HG03439 (cell line): ENCODE results near the gene ZFHX3.
A peak's percentile ranks its signal among the peaks of the same experiment; 100 is the strongest.

Source experiments
- ATAC-seq: cut with Tn5 transposase; IDR thresholded peaks from one replicate; pipeline ENCODE4 v1.9.1; 2021; ENCODE audit warnings: mild to moderate bottlenecking, moderate library complexity; ENCODE audit not compliant: unreplicated experiment

The ZFHX3 gene

DNA sequence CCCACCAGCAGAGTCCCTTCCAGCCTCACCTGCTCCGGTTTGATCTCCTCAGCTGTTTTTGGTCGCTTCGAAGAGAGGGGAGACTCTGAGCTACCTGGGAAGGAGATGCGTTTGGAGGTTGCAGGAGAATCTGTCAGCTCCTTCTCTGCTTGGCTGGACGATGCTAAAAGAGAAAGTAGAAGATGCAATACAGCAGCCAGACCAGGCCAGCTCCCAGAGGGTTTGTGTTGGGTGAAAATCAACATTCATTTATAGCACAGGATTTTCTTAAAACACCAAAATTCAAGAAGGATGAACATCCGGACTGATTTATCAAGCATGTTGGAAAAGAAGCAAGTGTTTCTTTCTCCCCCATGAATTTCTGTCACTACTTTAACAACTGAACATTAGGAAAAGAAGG is 236.1 kb downstream of the ZFHX3 start:
- no peak for ATAC-seq

DNA sequence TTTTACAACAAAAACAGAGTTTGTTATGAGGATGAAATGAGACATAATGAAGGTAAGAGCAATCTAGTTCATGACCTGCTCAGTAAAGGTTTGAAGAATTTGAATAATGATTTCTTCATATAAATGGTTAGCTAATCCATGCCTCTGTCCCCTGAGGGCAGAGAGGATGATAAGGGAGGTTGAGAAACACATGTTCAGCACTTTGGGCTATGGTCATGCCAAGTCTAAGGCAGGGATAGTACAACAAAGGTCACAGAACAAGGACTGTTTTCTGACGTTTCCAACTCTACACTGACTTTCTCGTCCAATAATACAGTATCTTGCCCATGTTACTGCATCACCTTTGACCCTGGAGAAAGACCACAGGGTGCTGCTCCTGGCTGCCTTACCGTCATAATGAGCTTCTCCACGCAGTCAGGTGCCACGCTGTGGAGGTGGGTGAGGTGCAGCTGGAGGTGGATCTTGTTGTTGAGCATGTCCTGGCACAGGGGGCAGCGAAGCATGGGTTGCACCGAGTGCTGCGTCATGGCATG is 236.7 kb downstream of the ZFHX3 start:
- no peak for ATAC-seq

DNA sequence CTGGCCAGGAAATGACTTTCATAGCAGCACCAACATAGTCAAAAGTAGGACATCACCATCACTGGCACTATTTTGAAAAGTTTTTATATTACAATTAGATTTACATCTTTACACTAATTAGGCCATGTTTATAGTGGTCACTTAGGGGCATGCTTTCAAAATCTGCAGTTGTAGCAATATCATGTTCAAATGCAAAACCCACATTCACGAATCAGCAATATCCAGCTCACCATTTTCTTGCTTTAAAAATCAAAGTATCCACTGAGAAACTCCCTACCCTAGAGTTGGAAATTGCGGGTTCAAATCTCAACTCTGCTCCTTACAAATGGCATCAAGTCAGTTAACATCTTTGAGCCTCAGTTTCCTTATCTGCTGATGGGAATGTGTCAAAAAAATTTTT is 237.4 kb downstream of the ZFHX3 start:
- ATAC-seq: no peak

DNA sequence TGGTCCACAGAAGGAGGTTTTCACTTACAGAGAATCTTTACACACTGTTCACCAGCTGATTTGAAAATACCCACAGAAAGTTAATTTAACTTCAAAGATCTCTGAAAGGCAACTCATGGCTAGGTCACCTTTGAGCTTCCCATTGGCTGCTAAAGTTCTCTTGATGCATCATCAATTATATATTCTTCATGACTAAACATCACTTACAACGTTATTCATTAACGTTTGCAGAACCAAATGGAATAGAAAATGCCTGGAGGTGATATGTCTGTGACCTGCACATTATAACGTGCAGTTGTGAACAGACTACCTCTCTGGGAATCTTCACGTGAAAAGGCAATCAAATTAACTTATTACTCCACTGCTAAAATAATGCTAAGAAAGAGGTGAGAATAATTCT is 238.5 kb downstream of the ZFHX3 start:
- no peak for ATAC-seq

DNA sequence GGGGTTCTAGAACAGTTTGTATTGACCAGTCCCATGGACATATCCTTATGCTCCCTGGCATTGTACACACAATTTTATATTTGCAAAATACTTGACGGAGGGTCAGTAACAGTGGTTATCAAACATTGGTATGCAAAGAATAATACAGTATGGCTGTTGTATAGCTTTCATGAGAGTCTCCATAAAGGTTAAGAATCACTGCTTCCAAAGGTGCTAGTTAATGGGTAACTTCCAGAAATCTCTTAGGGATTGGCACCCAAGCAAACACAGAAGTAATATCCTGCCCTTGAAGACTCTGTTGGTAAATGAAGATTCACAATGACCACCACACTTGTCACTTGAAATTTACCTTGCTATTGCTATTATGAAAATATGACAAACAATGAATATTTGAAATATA is 239.2 kb downstream of the ZFHX3 start:
- no peak for ATAC-seq

DNA sequence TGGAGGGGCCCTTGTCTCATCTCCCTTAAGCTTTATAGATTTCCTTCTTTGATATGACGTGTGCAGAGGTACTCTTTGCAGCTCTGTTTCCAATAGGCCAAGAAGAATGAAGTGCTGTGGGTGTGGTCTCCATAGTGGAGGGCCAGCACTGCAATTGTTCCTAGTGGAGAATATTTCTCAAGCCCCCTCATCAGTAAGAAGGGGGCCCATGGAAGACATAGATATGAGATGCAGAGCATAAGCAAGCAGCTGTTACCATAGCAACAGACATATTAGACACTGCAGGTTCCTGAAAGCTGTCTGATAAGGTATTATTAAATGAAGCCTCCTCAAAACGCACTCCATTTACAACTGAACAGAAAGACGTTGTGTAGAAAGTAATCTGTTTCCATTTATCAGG is 240.7 kb downstream of the ZFHX3 start:
- ATAC-seq: no peak

DNA sequence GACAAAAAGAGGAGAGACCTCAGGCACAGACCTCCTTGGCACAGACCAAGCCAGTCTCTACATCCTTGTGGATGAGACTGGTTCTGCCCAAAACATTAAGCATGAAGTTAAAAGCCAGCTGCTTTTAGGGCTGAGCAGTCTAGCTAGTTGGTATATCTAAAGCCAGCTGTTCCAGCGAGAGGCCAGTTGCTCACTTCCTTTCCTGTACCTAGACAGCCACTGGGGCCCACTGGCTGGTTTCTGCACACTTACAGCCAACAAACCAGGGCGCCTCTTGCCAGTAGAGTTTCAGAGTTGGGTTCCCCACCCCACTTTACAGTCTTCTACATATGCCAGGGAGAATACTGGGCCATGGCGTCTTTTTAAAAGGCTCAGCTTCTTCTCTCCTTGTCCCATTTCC is 242.4 kb downstream of the ZFHX3 start:
- ATAC-seq: no peak

DNA sequence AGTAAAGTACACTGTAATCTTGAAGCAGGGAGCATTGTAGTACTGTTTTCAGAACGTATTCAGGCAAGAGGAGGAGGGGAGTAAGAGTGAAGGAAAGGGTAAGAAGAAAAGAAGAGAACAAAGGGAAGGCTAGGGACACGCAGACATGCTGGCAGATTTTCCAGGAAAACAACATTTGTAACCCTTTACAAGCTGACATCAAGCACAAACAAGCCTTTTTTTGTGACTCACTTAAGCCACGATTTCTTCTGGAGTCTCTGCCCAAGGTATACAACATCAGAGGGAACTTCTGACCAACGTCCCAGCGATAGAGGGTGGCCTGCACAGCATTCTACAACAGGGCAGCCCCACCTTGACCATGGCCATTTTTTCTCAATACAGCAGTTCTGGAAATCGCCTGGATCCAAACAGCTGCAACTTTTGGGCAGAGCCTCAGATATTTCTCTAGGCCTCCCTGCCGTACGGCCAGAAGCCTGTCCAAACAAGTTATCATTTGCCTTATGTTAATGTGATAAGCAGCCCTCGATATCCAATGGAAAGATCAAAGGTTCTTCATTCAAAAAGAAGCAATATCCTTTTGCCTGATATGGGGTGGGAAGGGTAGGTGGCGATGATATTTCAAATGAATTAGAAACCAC is 247.3 kb downstream of the ZFHX3 start:
- no peak for ATAC-seq

DNA sequence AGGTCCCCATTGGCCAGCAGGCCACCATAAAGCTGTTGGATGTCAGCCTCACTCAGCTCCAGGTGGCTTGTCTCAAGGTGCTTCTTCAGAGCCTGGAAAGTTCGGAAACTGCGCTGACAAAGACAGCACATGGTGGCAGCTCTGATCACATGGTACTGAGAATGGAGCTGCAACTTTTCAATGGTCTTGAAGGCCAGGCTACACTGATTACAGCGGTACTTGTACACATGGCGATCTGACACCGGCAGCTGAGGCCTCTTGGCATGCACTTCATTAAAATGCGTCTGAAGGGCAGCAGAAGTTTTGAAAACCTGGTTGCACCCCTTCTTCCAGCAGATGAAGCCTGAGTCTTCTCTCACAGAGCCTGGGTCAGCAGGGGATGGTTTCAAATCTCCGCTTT is 249.7 kb downstream of the ZFHX3 start:
- ATAC-seq: no peak

DNA sequence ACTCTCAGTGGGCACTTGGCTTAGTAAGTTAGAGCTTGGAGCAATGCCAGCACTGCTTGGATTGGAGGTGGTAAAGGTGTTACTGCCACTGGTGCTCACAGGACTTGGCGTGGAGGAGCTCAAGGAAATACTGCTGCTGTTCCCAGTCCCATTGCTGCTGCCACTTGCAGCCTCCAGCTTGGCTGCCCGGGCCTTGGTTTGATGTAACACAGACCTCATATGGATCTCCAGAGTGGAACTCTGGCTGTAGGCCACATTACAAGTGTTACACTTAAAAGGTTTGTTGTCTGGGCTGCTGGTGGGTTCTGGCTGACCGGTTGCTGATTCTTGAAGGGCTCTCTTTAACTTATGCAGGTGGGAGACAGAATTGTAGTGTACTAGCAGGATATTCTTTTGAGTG is 250.3 kb downstream of the ZFHX3 start:
- ATAC-seq: no peak

DNA sequence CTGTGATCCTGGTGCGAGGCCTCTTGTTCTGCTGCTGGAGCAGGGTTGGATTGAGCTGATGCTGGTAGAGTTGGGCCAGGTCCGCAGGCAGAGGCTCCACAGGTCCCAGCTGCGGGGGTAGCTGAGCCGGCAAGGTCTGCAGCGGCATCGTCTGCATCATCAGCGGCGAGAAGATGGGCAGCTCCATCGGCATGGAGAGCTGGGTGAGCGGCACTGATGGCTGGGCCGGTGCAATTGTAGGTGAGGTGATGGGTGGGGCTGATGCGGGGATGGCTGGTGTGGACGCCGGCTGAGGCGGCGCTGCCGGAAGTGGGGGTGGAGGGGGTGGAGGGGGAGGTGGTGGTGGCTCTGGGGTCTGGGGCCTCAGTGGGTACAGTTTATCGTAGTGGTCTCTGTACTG is 251.7 kb downstream of the ZFHX3 start:
- ATAC-seq: no peak

DNA sequence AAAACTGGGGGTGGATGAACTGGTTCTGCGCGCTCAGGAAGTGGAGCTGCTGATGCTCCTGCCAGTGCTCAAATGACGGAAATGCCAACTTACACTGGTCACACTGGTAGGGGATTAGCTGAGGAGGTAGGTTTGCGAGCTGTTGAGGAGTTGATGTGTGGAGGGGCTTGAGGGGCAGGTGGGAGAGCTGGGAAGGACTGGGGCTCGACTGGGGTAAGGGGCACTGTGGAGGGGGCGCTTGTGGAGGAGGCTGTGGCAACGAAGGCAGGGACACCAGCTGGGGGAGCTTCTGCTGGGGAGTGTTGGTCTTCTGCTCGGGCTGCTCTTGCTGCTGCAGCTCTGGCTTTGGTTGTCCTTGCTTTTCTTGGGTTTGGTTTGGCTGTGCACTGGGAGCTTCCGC is 252.9 kb downstream of the ZFHX3 start:
- no peak for ATAC-seq

DNA sequence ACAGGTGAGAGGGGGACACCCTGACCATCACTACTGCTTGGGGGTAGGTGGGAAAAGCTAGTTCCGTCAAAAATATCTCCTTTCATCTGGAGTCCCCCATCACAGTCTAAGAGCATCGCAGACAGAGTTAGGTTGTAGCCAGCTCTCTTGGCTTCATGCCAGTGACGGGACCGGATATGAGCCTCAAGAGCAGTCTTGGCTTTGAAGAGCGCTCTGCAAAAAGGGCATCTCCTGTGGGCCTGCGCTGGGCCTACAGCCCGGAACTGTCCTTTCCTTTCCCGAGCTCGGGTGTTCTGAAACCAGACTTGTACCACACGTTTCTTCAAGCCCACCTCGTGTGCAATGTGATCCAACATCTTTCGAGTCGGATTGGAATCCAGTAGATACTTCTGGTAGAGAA is 253.6 kb downstream of the ZFHX3 start:
- ATAC-seq: no peak

DNA sequence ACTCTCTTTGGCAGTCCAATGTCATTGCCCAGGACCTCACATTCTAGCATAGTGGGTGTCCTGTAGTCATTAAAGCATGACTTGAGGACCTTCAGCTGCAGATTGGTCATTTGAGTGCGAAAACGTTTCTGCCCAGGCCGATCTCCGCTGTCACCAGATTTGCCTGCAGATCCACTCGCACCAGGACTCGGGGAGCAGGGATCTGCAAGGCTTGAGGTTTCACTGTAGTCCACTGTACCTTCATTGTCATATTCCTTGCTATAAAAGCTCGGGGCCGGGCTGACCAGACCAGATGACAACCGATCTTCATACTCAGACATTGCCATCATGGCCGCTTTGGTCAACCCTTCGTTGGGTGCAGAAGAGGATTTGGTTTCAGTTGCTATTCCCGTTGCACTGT is 254.2 kb downstream of the ZFHX3 start:
- no peak for ATAC-seq

DNA sequence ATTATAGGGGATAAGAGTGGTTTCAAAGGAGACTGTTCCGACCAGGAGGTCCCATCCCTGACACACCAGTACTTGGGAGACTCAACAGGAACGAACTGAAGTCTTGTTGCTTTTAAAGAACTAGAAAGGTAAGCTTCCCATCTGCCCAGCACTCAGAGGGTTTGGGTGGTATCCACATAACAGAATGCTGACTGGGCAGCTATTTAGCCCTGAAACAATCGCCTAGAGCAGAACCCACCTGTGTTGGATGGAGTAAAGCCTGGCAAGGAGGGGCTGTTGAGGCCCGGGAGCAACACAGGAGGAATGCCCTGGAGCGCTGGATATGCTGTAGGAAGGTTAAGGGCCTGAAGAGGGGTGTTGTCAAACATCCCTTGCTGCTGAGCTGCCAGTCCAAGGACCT is 254.9 kb downstream of the ZFHX3 start:
- ATAC-seq: no peak

DNA sequence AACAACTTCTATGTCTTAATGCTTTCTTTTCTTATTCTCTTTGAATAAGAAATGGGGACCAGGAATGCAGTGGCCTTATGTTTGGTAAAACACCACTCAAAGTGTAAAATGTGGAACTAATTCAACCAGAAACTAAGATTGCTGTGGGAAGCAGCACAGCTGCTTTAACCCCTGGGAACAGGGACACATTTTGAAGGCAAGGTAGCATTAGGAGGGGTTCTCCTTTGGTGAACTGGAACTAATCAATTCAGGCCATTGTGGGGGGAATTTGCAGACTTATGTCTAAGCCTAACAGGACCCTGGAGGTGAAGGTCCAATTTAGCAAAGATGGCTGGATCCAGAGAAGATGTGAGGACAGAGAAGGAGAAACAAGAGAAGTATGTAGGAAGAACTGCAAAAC is 256.1 kb downstream of the ZFHX3 start:
- no peak for ATAC-seq

DNA sequence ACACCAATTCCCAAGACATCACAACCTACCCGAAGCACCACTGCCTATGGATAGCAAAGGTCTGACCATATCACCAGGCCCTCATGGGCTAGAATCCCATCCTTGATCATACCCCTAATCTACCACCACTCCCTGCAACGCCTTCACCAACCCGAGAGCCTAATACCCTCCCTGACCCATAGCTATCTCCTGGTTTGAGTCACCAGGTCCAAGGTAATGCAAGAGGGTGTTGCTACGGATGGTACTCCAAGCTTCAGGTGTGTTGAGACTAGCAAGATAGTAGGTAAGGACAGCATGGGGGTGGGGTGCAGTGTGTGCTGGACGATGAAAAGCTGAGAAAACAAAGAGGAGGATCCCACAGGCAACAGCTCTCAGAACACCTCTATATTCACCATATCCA is 258.0 kb downstream of the ZFHX3 start:
- ATAC-seq: no peak

DNA sequence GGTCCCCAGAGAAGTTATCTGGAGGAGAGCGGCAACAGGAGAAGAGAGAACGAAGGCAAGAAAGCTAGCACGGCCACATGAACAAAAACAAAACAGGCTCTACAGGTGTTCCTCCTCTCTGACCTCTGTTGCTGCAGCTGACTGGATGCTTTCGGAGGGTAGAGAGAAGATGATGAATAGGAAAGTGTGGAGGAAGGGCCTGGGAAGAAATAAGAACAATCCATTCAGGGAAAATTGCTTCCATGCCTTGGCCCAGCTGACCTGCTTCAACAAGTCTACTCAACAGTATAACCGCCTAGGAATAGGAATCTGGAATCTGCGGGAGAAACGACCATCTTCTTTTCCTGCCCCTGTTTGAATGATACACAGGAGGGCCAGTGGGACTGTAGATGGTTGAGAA is 258.5 kb downstream of the ZFHX3 start:
- ATAC-seq: no peak

DNA sequence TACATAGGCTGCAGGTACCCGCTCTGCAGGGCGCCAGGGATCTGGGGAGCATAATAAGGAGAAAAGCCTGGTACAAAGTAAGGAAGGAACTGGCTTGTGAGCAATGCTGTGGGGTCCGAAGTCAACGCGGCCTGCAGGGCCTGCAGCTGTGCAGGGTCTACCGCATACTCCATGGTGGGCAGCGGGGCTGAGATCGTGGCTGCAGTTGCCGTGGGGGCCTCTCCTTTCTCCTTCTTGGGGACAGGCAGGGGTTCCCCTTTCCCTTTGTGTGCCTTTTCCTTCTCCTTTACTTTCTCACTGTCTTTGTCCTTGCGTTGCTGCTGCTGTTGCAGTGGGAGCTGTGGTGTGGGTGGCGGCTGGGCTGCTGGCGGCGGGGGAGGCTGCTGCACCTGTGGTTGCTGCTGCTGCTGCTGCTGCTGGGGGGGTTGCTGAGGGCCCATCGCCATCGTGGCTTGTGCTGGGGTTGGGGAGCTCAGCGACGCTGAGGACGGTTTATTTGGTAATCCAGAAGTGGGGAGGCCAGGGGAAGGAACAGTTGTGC is 259.6 kb downstream of the ZFHX3 start:
- ATAC-seq: no peak

DNA sequence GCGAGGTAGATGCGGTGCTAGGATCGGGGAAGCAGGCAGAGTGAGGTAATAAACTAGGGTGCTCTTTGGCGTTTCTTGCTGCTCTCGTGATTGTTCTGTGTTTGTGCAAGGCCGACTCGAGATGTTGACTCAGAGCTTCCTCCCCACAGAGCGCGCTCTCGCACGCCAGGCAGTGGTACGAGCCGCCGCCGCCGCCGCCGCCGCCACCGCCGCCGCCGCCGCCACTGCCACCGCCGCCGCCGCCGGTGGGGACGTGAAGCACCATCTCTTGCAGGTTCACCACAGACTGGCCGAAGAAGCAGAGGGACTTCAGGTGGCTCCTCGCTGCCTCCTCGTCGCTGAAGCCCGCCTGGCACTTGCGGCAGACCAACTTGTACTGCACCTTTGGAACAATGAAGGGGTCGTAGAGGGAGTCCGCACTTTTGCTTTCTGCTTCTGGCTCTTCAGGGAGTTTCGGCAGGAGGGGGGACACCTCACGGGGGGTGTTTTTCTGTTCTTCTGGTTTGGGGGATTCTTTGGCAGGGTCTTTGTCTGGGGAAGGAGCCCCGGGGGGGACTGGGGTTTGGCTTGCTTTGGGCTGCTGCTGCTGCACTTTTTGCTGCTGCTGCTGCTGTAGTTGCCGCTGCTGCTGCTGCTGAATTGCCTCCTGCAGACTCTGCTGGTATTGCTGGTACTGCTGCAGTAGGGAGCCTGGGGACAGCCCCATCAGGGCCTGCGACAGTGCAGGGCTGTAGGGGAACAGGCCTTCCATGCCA is 260.2 kb downstream of the ZFHX3 start:
- peak; percentile 89 for ATAC-seq

DNA sequence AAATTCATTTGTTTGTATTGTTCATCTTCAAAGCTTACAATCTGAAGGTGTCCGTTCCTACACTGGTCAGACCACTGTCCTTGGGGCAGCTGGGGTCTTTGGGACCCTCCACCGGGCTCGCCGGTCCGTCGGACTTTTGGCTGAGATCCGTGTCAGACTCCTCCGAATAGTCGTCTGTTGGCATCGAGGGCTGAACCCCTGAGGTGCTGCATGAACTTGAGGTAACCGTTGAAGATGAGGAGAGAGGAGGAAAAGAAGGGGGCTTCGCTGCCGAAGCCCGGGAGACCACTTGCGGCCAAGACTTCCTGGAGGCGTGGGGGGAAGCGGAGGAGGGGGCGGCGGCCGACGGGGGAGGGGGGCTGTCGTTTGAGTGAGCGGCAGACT is 260.8 kb downstream of the ZFHX3 start:
- no peak for ATAC-seq

DNA sequence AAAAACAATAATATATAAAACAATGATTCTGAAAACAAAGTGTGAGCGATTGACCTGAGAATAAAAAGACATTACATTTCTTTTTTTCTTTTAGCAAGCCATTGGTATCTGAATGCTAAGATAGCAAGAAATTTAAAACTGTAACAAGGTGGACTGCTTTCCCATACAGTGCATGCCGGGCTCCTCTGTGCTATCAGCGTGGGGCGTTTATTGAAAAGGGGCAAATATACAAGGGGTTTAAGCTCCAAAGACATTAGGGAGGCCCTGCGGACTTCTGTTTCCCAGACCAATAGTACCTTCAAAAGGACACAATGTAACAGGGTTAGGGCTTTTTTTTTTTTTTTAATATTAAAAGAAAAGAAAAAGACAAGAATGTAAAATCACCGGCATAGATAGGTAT is 261.3 kb downstream of the ZFHX3 start:
- no peak for ATAC-seq
